GM10847 (cell line): ENCODE measurements around the gene AGO1.

Experiments
- POLR2A ChIP-seq: IDR thresholded peaks from 2 replicates; pipeline ENCODE4 v1.6.1; 2011; ENCODE audit not compliant: insufficient read length; ENCODE audit errors: extremely low read depth

The AGO1 gene

GRCh38 chr1:35863136-35863535 lies 19.9 kb upstream of the AGO1 start:
- no peak for TF ChIP-seq POLR2A

- TF ChIP-seq POLR2A: no peak
Measured at GRCh38 chr1:35863881-35864625, 19.0 kb upstream of the AGO1 start.

GRCh38 chr1:35864813-35865212 lies 18.2 kb upstream of the AGO1 start:
- TF ChIP-seq POLR2A: no peak

GRCh38 chr1:35866991-35867390 lies 16.0 kb upstream of the AGO1 start:
- no peak for TF ChIP-seq POLR2A

- TF ChIP-seq POLR2A: no peak
Measured at GRCh38 chr1:35870651-35871309, 12.2 kb upstream of the AGO1 start.

GRCh38 chr1:35873243-35873750 lies 9.7 kb upstream of the AGO1 start:
- TF ChIP-seq POLR2A: no peak

- TF ChIP-seq POLR2A: no peak
Measured at GRCh38 chr1:35876988-35877387, 6.0 kb upstream of the AGO1 start.

GRCh38 chr1:35881850-35882273 lies 1.1 kb upstream of the AGO1 start:
- TF ChIP-seq POLR2A: no peak

- TF ChIP-seq POLR2A: no peak
Measured at GRCh38 chr1:35882586-35882944, 444 bp upstream of the AGO1 start.

- TF ChIP-seq POLR2A: no peak
Measured at GRCh38 chr1:35883635-35884101, 659 bp downstream of the AGO1 start.

- no peak for TF ChIP-seq POLR2A
Measured at GRCh38 chr1:35884934-35885333, 1.9 kb downstream of the AGO1 start.

GRCh38 chr1:35885961-35886558 lies 3.1 kb downstream of the AGO1 start:
- no peak for TF ChIP-seq POLR2A

GRCh38 chr1:35886577-35887431 lies 3.8 kb downstream of the AGO1 start:
- TF ChIP-seq POLR2A: no peak

GRCh38 chr1:35887508-35887907 lies 4.5 kb downstream of the AGO1 start:
- no peak for TF ChIP-seq POLR2A

GRCh38 chr1:35888255-35888654 lies 5.2 kb downstream of the AGO1 start:
- no peak for TF ChIP-seq POLR2A
